Liver (tissue), 9 donors: ENCODE results near the gene CNKSR3. TPM values are rescaled to one million over a fixed set of nuclear protein-coding genes. Genes with fewer than 3 reads are reported as not detected.

Source experiments
- DNase-seq: peaks from one replicate; pipeline ENCODE4 v3.0.0-alpha.2; 2017; ENCODE audit warnings: low spot score
- H3K27ac ChIP-seq, 2 donors: one replicate each; pipeline ENCODE4 v1.7.0; 2013; ENCODE audit warnings: inconsistent platforms in 2 of 2, low read length in 2 of 2, control low read depth in 1 of 2, low read depth in 1 of 2, mild to moderate bottlenecking in 1 of 2
- H3K27me3 ChIP-seq, 4 donors: one replicate each; pipeline versions ENCODE4 v1.6.1 to v1.7.0; 2013; ENCODE audit warnings: low read length in 3 of 4, inconsistent platforms in 1 of 4, mild to moderate bottlenecking in 1 of 4, moderate library complexity in 1 of 4; ENCODE audit not compliant: control insufficient read depth in 4 of 4, insufficient read depth in 4 of 4
- H3K36me3 ChIP-seq, 4 donors: one replicate each; pipeline versions ENCODE4 v1.6.1 to v1.7.0; 2013; ENCODE audit warnings: low read length in 3 of 4, mild to moderate bottlenecking in 3 of 4, low read depth in 1 of 4, moderate library complexity in 1 of 4; ENCODE audit not compliant: control insufficient read depth in 4 of 4, insufficient read depth in 3 of 4
- H3K4me1 ChIP-seq, 4 donors: one replicate each; pipeline versions ENCODE4 v1.6.1 to v1.7.0; 2013; ENCODE audit warnings: low read length in 3 of 4, mild to moderate bottlenecking in 3 of 4, moderate library complexity in 1 of 4; ENCODE audit not compliant: control insufficient read depth in 4 of 4, insufficient read depth in 4 of 4
- H3K4me3 ChIP-seq, 3 donors: one replicate each; pipeline versions ENCODE4 v1.6.1 to v1.7.0; 2013; ENCODE audit warnings: low read length in 3 of 3, control low read depth in 1 of 3, low read depth in 1 of 3, mild to moderate bottlenecking in 1 of 3
- H3K9ac ChIP-seq, 2 donors: one replicate each; pipeline ENCODE4 v1.7.0; 2013; ENCODE audit warnings: low read length in 2 of 2, mild to moderate bottlenecking in 2 of 2, moderate library complexity in 2 of 2, control low read depth in 1 of 2, low read depth in 1 of 2
- H3K9me3 ChIP-seq, 4 donors: one replicate each; pipeline versions ENCODE4 v1.6.1 to v1.7.0; 2013; ENCODE audit warnings: low read length in 3 of 4; ENCODE audit not compliant: control insufficient read depth in 4 of 4
- ATF3 ChIP-seq: IDR thresholded peaks from 2 replicates; pipeline ENCODE4 v1.6.1; 2016; ENCODE audit warnings: antibody characterized with exemption
- CTCF ChIP-seq: fragments of 150-350 bp; IDR thresholded peaks from 2 replicates; pipeline ENCODE4 v1.5.1; 2017; ENCODE audit warnings: improper control_type of control experiment, low read depth, low read length; ENCODE audit not compliant: missing input control
- EGR1 ChIP-seq, 2 donors: IDR thresholded peaks; 2 replicates each; pipeline ENCODE4 v1.6.1; 2016 to 2018; ENCODE audit warnings: antibody characterized with exemption in 2 of 2, low read depth in 2 of 2
- HNF4A ChIP-seq, 2 donors: conservative IDR thresholded peaks; 2 replicates each; pipeline ENCODE4 v1.6.1; 2016; ENCODE audit warnings: antibody characterized with exemption in 2 of 2, mild to moderate bottlenecking in 2 of 2
- HNF4G ChIP-seq: IDR thresholded peaks from 2 replicates; pipeline ENCODE4 v1.6.1; 2016; ENCODE audit warnings: antibody characterized with exemption
- MAX ChIP-seq: IDR thresholded peaks from 2 replicates; pipeline ENCODE4 v1.6.1; 2016; ENCODE audit warnings: antibody characterized with exemption
- NR2F2 ChIP-seq: IDR thresholded peaks from 2 replicates; pipeline ENCODE4 v1.6.1; 2016; ENCODE audit warnings: antibody characterized with exemption
- RAD21 ChIP-seq, 2 donors: IDR thresholded peaks; 2 replicates each; pipeline ENCODE4 v1.6.1; 2016; ENCODE audit warnings: antibody characterized with exemption in 2 of 2, mild to moderate bottlenecking in 2 of 2
- REST ChIP-seq: IDR thresholded peaks from 2 replicates; pipeline ENCODE4 v1.6.1; 2016; ENCODE audit warnings: antibody characterized with exemption, mild to moderate bottlenecking
- RXRA ChIP-seq, 2 donors: IDR thresholded peaks; 2 replicates each; pipeline ENCODE4 v1.6.1; 2017 to 2018; ENCODE audit warnings: antibody characterized with exemption in 2 of 2, mild to moderate bottlenecking in 1 of 2
- SP1 ChIP-seq: IDR thresholded peaks from 2 replicates; pipeline ENCODE4 v1.6.1; 2018; ENCODE audit warnings: antibody characterized with exemption, mild to moderate bottlenecking
- TAF1 ChIP-seq: conservative IDR thresholded peaks from 2 replicates; pipeline ENCODE4 v1.6.1; 2016; ENCODE audit warnings: antibody characterized with exemption, mild to moderate bottlenecking
- WGBS: extraction: QIAGEN DNeasy Blood & Tissue Kit; methylation state at CpG from one replicate; pipeline ENCODE4 v1.1.7; 2013; 5-methylcytosine and 5-hydroxymethylcytosine counted together
- polyA plus RNA-seq, 2 donors: library from polyadenylated mRNA; stranded (reverse) in 1 of 2; unstranded in 1 of 2; fragments of 200-250 nt in 1 of 2; fragments of >200 nt in 1 of 2; fragmentation: Nextera tagmentation in 1 of 2; extraction: Ambion mirVana in 1 of 2; gene quantifications; one replicate each; pipeline versions ENCODE4 v1.2.1 to v1.2.3, GENCODE V29; 2013 to 2015
- total RNA-seq, 2 donors: library from RNA; depleted of rRNA; stranded (reverse); fragments of >200 nt; gene quantifications; one replicate each; pipeline ENCODE4 v1.2.3, GENCODE V29; 2014
- TF ChIP-seq, protein P1 (sequence below): IDR thresholded peaks from 2 replicates; pipeline ENCODE4 v1.6.1; 2016; ENCODE audit warnings: antibody characterized with exemption
- donor health status: healthy.
- donor health status: healthy.
- donor health status: healthy.
- donor health status: healthy.
- donor health status: healthy.

Gene CNKSR3
- total and polyA plus RNA-seq, 4 donors: 6.4 to 22.7 (median 15.0) TPM

GRCh38 chr6:154353626-154354025, 156.9 kb downstream of the CNKSR3 start:
- Histone ChIP-seq H3K4me3 (no peak overlapping the region), H3K4me1 (no peaks in the 10 kb centered on the region), H3K9me3 (no peaks in the 10 kb centered on the region), H3K27ac (no peak overlapping the region), H3K9ac (no peak overlapping the region), H3K36me3 (no peaks in the 10 kb centered on the region), H3K27me3 (no peaks in the 10 kb centered on the region)
- WGBS: 86% methylated on average over 1 of the region's 1 CpG
- no peak for TF ChIP-seq CTCF
- no peak for TF ChIP-seq ATF3
- no peak for DNase-seq

DNA sequence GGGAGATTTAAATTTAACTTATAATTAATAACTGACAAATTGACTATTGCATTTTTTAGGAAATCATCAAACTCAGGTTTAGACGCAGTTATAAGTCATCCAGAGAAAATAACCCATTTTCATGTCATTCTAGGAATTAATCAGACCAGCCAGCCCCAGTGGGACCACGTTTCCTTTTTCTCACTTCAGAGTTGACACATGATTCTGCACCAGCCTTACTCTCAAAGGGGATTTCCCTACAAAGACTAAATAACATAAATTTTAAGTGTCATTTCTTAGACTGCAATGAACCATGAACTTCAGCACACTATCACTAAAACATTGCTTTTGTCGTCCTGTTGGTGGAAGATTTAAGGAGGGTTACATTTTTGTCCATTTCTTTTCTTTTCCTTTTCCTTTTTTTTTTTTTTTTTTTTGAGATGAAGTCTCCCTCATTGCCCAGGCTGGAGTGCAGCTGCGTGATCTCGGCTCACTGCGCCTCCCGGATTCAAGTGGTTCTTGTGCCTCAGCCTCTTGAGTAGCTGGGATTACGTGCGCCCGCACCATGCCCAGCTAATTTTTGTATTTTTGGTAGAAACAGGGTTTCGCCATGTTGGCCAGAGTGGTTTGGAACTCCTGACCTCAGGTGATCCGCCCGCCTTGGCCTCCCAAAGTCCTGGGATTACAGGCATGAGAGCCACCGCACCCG, 157.4 kb downstream of the CNKSR3 start:
- no peak for DNase-seq
- no peaks in the 10 kb centered on the region for H3K27me3 ChIP-seq
- H3K9ac ChIP-seq: no peak overlapping the region
- no peaks in the 10 kb centered on the region for H3K4me1 ChIP-seq
- TF ChIP-seq HNF4A (conservative IDR thresholded peaks at IDR 0.05) (no peak), NR2F2 (no peak), EGR1 (IDR thresholded peaks at IDR 0.05; ENCODE audit: low read depth in 2 of 2) (no peak), RAD21 (IDR thresholded peaks at IDR 0.05) (no peak), SP1 (no peak)
- no peak overlapping the region for H3K27ac ChIP-seq
- no peak overlapping the region for H3K4me3 ChIP-seq
- no peaks in the 10 kb centered on the region for H3K36me3 ChIP-seq
- WGBS: 92% methylated on average over 15 of the region's 15 CpGs
- H3K9me3 ChIP-seq: no peaks in the 10 kb centered on the region

DNA sequence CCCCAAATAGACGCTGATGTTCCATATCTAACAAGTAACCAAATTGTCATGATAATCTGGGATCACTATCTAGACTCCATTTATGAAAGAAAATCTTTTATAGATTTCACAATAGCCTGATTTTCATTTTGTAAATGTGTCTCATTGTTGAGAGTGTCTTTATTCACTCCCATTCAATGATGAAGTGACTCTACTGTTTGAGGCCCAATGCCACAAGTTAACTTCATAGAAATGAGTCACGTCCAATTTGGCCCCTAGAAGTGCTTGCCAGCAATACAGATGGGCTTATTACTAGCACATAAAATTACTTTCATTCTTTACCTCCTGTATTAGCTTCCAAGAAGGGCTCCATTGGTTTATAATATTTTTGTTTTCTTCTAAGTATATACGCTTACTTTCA, 160.2 kb downstream of the CNKSR3 start:
- no peak for DNase-seq
- WGBS: 83% methylated on average over 3 of the region's 3 CpGs
- Histone ChIP-seq H3K27ac (no peak overlapping the region), H3K4me3 (no peak overlapping the region), H3K4me1 (no peaks in the 10 kb centered on the region), H3K36me3 (no peaks in the 10 kb centered on the region), H3K9me3 (no peaks in the 10 kb centered on the region), H3K27me3 (no peaks in the 10 kb centered on the region), H3K9ac (no peak overlapping the region)
- TF ChIP-seq RAD21 (IDR thresholded peaks at IDR 0.05) (no peak), HNF4A (conservative IDR thresholded peaks at IDR 0.05) (no peak), HNF4G (no peak), REST (no peak), TAF1 (no peak), RXRA (IDR thresholded peaks at IDR 0.05) (no peak), ATF3 (no peak), NR2F2 (no peak), MAX (no peak)
- TF ChIP-seq, protein P1, sequence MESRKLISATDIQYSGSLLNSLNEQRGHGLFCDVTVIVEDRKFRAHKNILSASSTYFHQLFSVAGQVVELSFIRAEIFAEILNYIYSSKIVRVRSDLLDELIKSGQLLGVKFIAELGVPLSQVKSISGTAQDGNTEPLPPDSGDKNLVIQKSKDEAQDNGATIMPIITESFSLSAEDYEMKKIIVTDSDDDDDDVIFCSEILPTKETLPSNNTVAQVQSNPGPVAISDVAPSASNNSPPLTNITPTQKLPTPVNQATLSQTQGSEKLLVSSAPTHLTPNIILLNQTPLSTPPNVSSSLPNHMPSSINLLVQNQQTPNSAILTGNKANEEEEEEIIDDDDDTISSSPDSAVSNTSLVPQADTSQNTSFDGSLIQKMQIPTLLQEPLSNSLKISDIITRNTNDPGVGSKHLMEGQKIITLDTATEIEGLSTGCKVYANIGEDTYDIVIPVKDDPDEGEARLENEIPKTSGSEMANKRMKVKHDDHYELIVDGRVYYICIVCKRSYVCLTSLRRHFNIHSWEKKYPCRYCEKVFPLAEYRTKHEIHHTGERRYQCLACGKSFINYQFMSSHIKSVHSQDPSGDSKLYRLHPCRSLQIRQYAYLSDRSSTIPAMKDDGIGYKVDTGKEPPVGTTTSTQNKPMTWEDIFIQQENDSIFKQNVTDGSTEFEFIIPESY: no peak
